ENCODE data around the gene TRPM2. TPM values are rescaled to one million over a fixed set of nuclear protein-coding genes. Genes with fewer than 3 reads are reported as not detected.
"Not testable (repeated sequence)": the region's sequence is repeated elsewhere in the genome, so short reads cannot be mapped to it uniquely, and the experiment has no call there.

TRPM2 gene
- total RNA-seq, 1 donor from 2014 or later, result 0.43 TPM

DNA sequence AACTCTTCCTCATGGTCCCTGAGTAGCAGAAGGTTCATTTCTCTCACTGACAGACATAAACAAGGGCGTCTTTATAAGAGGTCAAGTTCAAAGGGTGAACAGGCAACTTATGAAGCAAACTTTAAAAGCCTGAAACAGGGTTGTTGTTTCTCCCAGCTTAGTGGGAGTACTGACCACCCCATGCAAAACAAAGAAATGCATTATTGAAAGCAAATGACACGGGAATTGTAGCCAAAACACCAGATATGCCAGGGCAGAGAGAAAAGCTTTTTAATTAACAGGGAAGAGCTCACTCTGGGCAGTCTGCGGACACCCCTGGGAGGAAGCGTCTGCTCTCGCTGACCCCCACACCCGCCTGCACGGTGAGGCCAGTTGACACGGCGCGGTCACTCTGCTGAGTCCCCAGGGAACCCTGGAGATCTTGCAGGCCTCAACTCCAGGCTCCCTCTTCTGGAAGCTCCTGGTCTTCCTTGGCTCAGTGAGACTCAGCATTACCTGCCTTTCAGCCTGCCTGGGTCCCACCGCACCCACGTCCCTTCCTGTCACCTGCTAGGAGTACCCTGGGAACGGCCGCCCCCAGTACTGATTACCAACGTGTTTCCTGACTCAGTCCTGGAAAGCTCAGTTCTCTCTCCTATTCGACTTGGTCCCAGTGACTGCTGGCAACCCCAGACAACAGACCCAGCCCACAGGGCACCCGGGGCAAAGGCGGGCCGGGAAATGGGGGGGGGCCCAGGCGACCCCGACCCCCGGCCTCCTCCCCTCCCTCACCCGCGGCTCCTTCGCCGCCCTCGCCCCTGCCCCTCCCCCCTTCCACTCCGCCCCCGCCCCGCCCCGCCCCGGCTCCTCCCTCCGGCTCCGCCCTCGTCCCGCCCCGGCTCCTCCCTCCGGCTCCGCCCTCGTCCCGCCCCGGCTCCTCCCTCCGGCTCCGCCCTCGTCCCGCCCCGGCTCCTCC is 15.2 kb upstream of the TRPM2 start:
- Histone ChIP-seq H3K36me3 (peaks cover 0 to 17% of the 10 kb centered on the region in 2 donors), H3K27me3 (no peaks in the 10 kb centered on the region), H3K4me1 (peaks cover 4 to 12% of the 10 kb centered on the region in 2 donors), H3K9me3 (no peaks in the 10 kb centered on the region), H3K4me3 (peak overlapping the region; percentile 54 to 74), H3K27ac (peak overlapping the region; percentile 75 to 99)
- TF ChIP-seq, protein P1, sequence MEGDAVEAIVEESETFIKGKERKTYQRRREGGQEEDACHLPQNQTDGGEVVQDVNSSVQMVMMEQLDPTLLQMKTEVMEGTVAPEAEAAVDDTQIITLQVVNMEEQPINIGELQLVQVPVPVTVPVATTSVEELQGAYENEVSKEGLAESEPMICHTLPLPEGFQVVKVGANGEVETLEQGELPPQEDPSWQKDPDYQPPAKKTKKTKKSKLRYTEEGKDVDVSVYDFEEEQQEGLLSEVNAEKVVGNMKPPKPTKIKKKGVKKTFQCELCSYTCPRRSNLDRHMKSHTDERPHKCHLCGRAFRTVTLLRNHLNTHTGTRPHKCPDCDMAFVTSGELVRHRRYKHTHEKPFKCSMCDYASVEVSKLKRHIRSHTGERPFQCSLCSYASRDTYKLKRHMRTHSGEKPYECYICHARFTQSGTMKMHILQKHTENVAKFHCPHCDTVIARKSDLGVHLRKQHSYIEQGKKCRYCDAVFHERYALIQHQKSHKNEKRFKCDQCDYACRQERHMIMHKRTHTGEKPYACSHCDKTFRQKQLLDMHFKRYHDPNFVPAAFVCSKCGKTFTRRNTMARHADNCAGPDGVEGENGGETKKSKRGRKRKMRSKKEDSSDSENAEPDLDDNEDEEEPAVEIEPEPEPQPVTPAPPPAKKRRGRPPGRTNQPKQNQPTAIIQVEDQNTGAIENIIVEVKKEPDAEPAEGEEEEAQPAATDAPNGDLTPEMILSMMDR (IDR thresholded peaks at IDR 0.05), result peak in 2 of 3 experiments; percentile 32 to 34
- intact Hi-C loops (cut with DNase I), result loop anchor here (2.0 to 5.0 kb wide), 6 partner anchors 37 to 1363 kb away; partner anchors contain the start of genes LRRC3, PCBP3, PFKL and PKNOX1
- DNase-seq (ENCODE audit: low spot score in 2 of 2), result peak in 1 of 2 donors; percentile 84

GRCh38 chr21:44338971-44339910 is 14.2 kb upstream of the TRPM2 start, which contains the start of gene CFAP410:
Gene CFAP410, minus strand, starts transcription at chr21:44339390. Its CDS starts 196 bp downstream, at chr21:44339194.
- DNase-seq (ENCODE audit: low spot score in 2 of 2), result peak; percentile 74 to 97
- H3K27ac ChIP-seq, result peak within 1 kb of the TSS; percentile 92 to 99
- H3K27me3 ChIP-seq, result no peaks in the 10 kb centered on the region
- intact Hi-C loops (cut with DNase I), result loop anchor here (2.0 to 5.0 kb wide), 6 partner anchors 38 to 1364 kb away; partner anchors contain the start of genes LRRC3, PCBP3, PFKL and PKNOX1
- H3K9me3 ChIP-seq, result no peaks in the 10 kb centered on the region
- peaks cover 4 to 12% of the 10 kb centered on the region in 2 donors for H3K4me1 ChIP-seq
- TF ChIP-seq, protein P1 (IDR thresholded peaks at IDR 0.05), result no peak
- peaks cover 0 to 17% of the 10 kb centered on the region in 2 donors for H3K36me3 ChIP-seq
- peak within 1 kb of the TSS; percentile 69 to 92 for H3K4me3 ChIP-seq

- H3K4me1 ChIP-seq, result peaks cover 4 to 12% of the 10 kb centered on the region in 2 donors
- intact Hi-C loops (cut with DNase I); H3K4me3 ChIP-seq; H3K9me3 ChIP-seq; DNase-seq (ENCODE audit: low spot score in 2 of 2); H3K27me3 ChIP-seq; H3K27ac ChIP-seq; H3K36me3 ChIP-seq: not testable (repeated sequence)
Observed at GRCh38 chr21:44341726-44342458, 11.5 kb upstream of the TRPM2 start.

DNA sequence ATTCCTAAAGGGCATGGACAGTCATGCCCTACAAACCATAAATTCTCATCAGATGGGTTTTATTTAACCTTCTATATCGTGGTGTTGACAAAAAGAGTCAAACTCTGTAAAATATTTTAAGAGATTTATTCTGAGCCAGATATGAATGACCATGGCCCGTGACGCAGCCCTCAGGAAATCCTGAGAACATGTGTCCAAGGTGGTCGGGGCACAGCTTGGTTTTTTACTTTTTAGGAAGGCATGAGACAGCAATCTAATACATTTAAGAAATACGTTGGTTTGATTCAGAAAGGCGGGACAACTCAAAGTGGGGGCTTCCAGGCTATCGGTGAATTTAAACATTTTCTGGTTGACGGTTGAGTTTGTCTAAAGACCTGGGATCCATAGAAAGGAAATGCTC is 10.4 kb upstream of the TRPM2 start:
- H3K9me3 ChIP-seq; intact Hi-C loops (cut with DNase I): not testable (repeated sequence)

GRCh38 chr21:44344541-44345183 is 8.8 kb upstream of the TRPM2 start:
- Histone ChIP-seq H3K27me3 (peaks cover 6% of the 10 kb centered on the region), H3K27ac (no peak overlapping the region), H3K4me1 (peaks cover 0 to 7% of the 10 kb centered on the region in 2 donors), H3K4me3 (no peak overlapping the region), H3K36me3 (no peaks in the 10 kb centered on the region), H3K9me3 (no peaks in the 10 kb centered on the region)
- intact Hi-C loops (cut with DNase I), result no loop called here
- no peak for DNase-seq (ENCODE audit: low spot score in 2 of 2)
- TF ChIP-seq, protein P1 (IDR thresholded peaks at IDR 0.05), result no peak

More for the DNA sequence above, 10.4 kb upstream of the TRPM2 start:
- not testable (repeated sequence) for H3K4me3 ChIP-seq; DNase-seq (ENCODE audit: low spot score in 2 of 2); H3K36me3 ChIP-seq; H3K27me3 ChIP-seq; H3K27ac ChIP-seq
- peaks cover 2 to 12% of the 10 kb centered on the region in 2 donors for H3K4me1 ChIP-seq
